K562 (cell line): ENCODE measurements around the gene HRCT1. TPM values are rescaled to one million over a fixed set of nuclear protein-coding genes. Genes with fewer than 3 reads are reported as not detected.

Source experiments
- ATAC-seq: fragments of 200-7000 bp; cut with Tn5 transposase; 3 replicates; pipeline ENCODE4 v1.9.1; 2020; ENCODE audit warnings: moderate library complexity
- BruUV-seq: library from RNA; stranded (reverse); fragments of 400-500 nt; replicated peaks from 2 replicates; lab custom pipeline; 2021; lab: Mats Ljungman, UMichigan
- CTCF ChIA-PET: fragments of 300-600 bp; formaldehyde crosslinking; extraction: SDS; loops from one replicate; lab custom pipeline; 2021; ENCODE audit warnings: low intra/inter-chr PET ratio; lab: Yijun Ruan, JAX
- POLR2A ChIA-PET: fragments of 300-600, 350-650 bp; sonication (Branson Sonifier 250); formaldehyde crosslinking; extraction: SDS; loops from one replicate; lab custom pipeline; 2021; ENCODE audit warnings: antibody characterized with exemption, inconsistent platforms; lab: Yijun Ruan, JAX
- DNase-seq, 4 experiments: peaks; one replicate each; pipeline versions ENCODE4 v3.0.0 to v3.0.0-alpha.2; 2011 to 2018; ENCODE audit warnings: low spot score in 3 of 4, mixed read lengths in 3 of 4; ENCODE audit errors: extremely low read depth in 1 of 4
- FAIRE-seq: peaks from 2 replicates; lab custom pipeline; 2011; peaks lifted over from hg19 to GRCh38; lab: Jason Lieb, UNC
- H2AFZ ChIP-seq: 2 replicates; pipeline ENCODE4 v1.6.0; 2011; ENCODE audit warnings: low read depth, low read length, control low read depth, inconsistent platforms
- H3K27ac ChIP-seq: fragments of 200-600 bp; 3 replicates; pipeline ENCODE4 v1.8.0; 2011; ENCODE audit warnings: low read depth, mild to moderate bottlenecking, control low read depth, inconsistent platforms, low read length, moderate library complexity, mixed read lengths; ENCODE audit errors: extremely low read depth
- H3K27me3 ChIP-seq, 2 experiments: fragments of 300-600 bp in 1 of 2; 2 replicates in 1 of 2; 3 replicates in 1 of 2; pipeline versions ENCODE4 v1.6.0 to v1.8.0; 2011; ENCODE audit warnings: inconsistent platforms in 2 of 2, low read length in 2 of 2, mild to moderate bottlenecking in 1 of 2, mixed read lengths in 1 of 2, moderate library complexity in 1 of 2; ENCODE audit not compliant: control insufficient read depth in 2 of 2, insufficient read depth in 2 of 2
- H3K36me3 ChIP-seq: fragments of 300-600 bp; 3 replicates; pipeline ENCODE4 v1.8.0; 2011; ENCODE audit warnings: mild to moderate bottlenecking, low read length, inconsistent platforms; ENCODE audit not compliant: control insufficient read depth, insufficient read depth
- H3K4me1 ChIP-seq, 2 experiments: fragments of 200-600 bp in 1 of 2; replicated peaks in 1 of 2; 2 replicates in 1 of 2; 3 replicates in 1 of 2; pipeline versions ENCODE4 v1.5.1 to v1.8.0; 2011; ENCODE audit warnings: inconsistent platforms in 2 of 2, low read length in 2 of 2, mild to moderate bottlenecking in 1 of 2, mixed read lengths in 1 of 2, moderate library complexity in 1 of 2; ENCODE audit not compliant: control insufficient read depth in 2 of 2, insufficient read depth in 2 of 2
- H3K4me2 ChIP-seq: 2 replicates; pipeline ENCODE4 v1.6.1; 2011; ENCODE audit warnings: low read length, control low read depth, inconsistent platforms, mixed read lengths; ENCODE audit not compliant: insufficient read depth
- H3K4me3 ChIP-seq: fragments of 200-600 bp; sonication (generic), shearing (Covaris generic); 2 replicates; pipeline ENCODE4 v1.5.1; 2016; ENCODE audit warnings: control low read depth, inconsistent platforms
- H3K79me2 ChIP-seq: fragments of 200-600 bp; 3 replicates; pipeline ENCODE4 v1.8.0; 2011; ENCODE audit warnings: low read length, inconsistent platforms; ENCODE audit not compliant: control insufficient read depth, insufficient read depth
- H3K9ac ChIP-seq, 2 experiments: 2 replicates each; pipeline versions ENCODE4 v1.6.0 to v1.6.1; 2011; ENCODE audit warnings: low read depth in 2 of 2, low read length in 2 of 2, control low read depth in 1 of 2, inconsistent platforms in 1 of 2, mild to moderate bottlenecking in 1 of 2, mixed read lengths in 1 of 2; ENCODE audit not compliant: insufficient read depth in 1 of 2
- H3K9me1 ChIP-seq: one replicate; pipeline ENCODE4 v1.6.0; 2011; ENCODE audit warnings: inconsistent platforms, mild to moderate bottlenecking, low read length, moderate library complexity; ENCODE audit not compliant: control insufficient read depth, insufficient read depth
- H3K9me3 ChIP-seq: replicated peaks from 2 replicates; pipeline ENCODE4 v1.5.1; 2011; ENCODE audit warnings: low read depth, low read length, inconsistent platforms; ENCODE audit not compliant: control insufficient read depth, insufficient read depth
- H4K20me1 ChIP-seq: replicated peaks from 2 replicates; pipeline ENCODE4 v1.6.1; 2011; ENCODE audit warnings: low read length, inconsistent platforms, mixed read lengths; ENCODE audit not compliant: control insufficient read depth, insufficient read depth
- GTF2E2 ChIP-seq: fragments of 200-800 bp; sonication (Bioruptor generic); IDR thresholded peaks from 2 replicates; pipeline ENCODE4 v1.6.1; 2016; ENCODE audit warnings: missing genetic modification characterization, missing compliant biosample characterization
- HNRNPK ChIP-seq: fragments of 200-400 bp; formaldehyde crosslinking; IDR thresholded peaks from one replicate; pipeline ENCODE4 v1.6.1; 2018; ENCODE audit warnings: mild to moderate bottlenecking, low read depth, low read length; ENCODE audit not compliant: poor library complexity, severe bottlenecking
- NFIC ChIP-seq: fragments of 450-650 bp; IDR thresholded peaks from 2 replicates; pipeline ENCODE4 v1.6.1; 2017; ENCODE audit warnings: mild to moderate bottlenecking, inconsistent platforms
- ZNF407 ChIP-seq: fragments of 450-650 bp; IDR thresholded peaks from 2 replicates; pipeline ENCODE4 v1.6.1; 2016; ENCODE audit warnings: low read depth
- WGBS: fragments of 100-300 bp; shearing (Covaris generic); methylation state at CpG from one replicate; pipeline ENCODE4 v1.1.6; 2016; ENCODE audit warnings: low coverage, mixed read lengths; ENCODE audit not compliant: insufficient coverage; ENCODE audit errors: missing lambda C conversion rate; 5-methylcytosine and 5-hydroxymethylcytosine counted together
- in situ Hi-C: fragments of 300-500 bp; cut with MboI; formaldehyde crosslinking; loops from 4 replicates; pipeline ENCODE4 v1.15.0; 2018; ENCODE audit warnings: inconsistent platforms, mixed read lengths
- intact Hi-C: fragments of 100-400 bp; cut with micrococcal nuclease; formaldehyde crosslinking; loops from 2 replicates; pipeline ENCODE4 v1.14.2; 2022
- polyA plus RNA-seq, 8 experiments: library from polyadenylated mRNA; depleted of rRNA in 4 of 8; stranded (reverse) in 5 of 8; unstranded in 3 of 8; fragments of >200 nt; fragmentation: Nextera tagmentation in 2 of 8; fragmentation: Illumina TruSeq in 1 of 8; extraction: Ambion mirVana in 2 of 8; extraction: Trizol in 1 of 8; gene quantifications; 2 replicates each; pipeline versions ENCODE4 v1.2.1 to v1.2.3, GENCODE V29; 2011 to 2014; ENCODE audit warnings: inconsistent platforms in 1 of 8, missing spikeins in 1 of 8
- total RNA-seq, 7 experiments: library from RNA; depleted of rRNA in 6 of 7; stranded (reverse); fragments of >200 nt in 6 of 7; fragmentation: Illumina TruSeq in 2 of 7; extraction: Trizol in 2 of 7; gene quantifications; 2 replicates each; pipeline versions ENCODE4 v1.2.1 to v1.2.3, GENCODE V29; 2011 to 2021; ENCODE audit warnings: low replicate concordance in 1 of 7

Gene HRCT1
- total and polyA plus RNA-seq, 9 of the 15 experiments (the other 6 are each of a cell fraction or from before 2014, with no cell fraction given) = 0.40 TPM; not detected in 8

GRCh38 chr9:35869621-35870216 lies 36.3 kb upstream of the HRCT1 start:
- no peak for FAIRE-seq
- CTCF ChIA-PET = no interaction called here

More at GRCh38 chr9:35869621-35870216, 36.3 kb upstream of the HRCT1 start:
- Histone ChIP-seq H3K9me1 (no peaks in the 10 kb centered on the region), H3K4me2 (no peak overlapping the region), H3K9ac (no peak overlapping the region; a peak in 1 of 4 replicates), H3K27me3 (peaks cover 2 to 25% of the 10 kb centered on the region in 2 experiments; a peak in 3 of 5 replicates), H3K4me1 (peaks cover 0 to 5% of the 10 kb centered on the region in 2 experiments; a peak in 2 of 5 replicates), H3K79me2 (no peaks in the 10 kb centered on the region), H3K36me3 (no peaks in the 10 kb centered on the region), H4K20me1 (no peaks in the 10 kb centered on the region), H3K27ac (no peak overlapping the region), H3K9me3 (no peaks in the 10 kb centered on the region), H3K4me3 (no peak overlapping the region), H2AFZ (no peak overlapping the region)
- DNase-seq (no peak), ATAC-seq (no peak)
- no TSS peak for BruUV-seq
- TF ChIP-seq GTF2E2 (no peak), HNRNPK (no peak), ZNF407 (no peak), NFIC (peak; percentile 56)
- intact Hi-C loops (no loop called here), in situ Hi-C loops (no loop called here)
- 12% methylated on average over 15 of the region's 19 CpGs for WGBS
- POLR2A ChIA-PET = no interaction called here
